NOMO-1 treated with dmso at 0.1 percent for 144 hours (cell line): ENCODE measurements around the gene NRP1.

Experiments
- DNase-seq: peaks from one replicate; lab custom pipeline; 2025; ENCODE audit not compliant: unreplicated experiment; lab: John Stamatoyannopoulos, UW

The NRP1 gene

DNA sequence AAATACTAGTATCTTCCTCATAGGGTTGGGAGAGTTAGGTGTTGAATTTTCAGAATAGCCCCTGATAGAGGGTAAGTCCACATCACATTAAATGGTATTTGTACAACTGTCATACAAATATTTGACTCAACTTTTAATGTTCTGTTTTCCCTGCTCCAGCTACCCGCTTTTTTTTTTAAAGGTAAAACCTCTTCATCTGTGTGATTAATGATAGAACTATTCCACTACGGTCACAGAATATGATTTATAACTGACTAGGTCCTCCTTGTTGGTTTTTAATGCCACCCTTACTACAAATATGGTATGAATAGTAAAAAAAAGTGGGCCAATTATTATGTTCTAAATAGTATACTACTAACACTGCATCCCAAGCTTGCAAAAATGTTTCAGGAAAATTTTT is 15.6 kb upstream of the NRP1 start:
- DNase-seq: no peak

GRCh38 chr10:33349268-33349667 is 14.8 kb upstream of the NRP1 start:
- DNase-seq: no peak

DNA sequence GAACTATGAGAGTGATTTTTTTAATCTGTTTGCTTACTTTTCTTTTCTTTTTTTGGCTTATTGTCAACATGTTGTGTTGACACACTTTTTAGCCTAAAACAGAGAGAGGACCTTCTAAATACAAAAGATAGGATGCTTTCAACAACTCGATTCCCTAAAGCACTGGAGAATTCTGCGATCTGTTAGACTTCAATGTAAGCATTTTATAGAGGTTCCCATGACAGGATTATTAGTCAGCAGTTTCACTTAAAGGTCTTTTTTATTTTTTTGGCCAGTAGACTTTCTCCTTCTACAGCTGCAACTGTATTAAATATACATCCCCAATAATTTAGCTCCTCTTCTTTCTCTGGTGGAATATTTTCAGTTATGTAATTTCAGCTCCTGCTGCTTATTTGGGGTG is 12.7 kb upstream of the NRP1 start:
- DNase-seq: no peak

GRCh38 chr10:33345236-33345635 is 10.8 kb upstream of the NRP1 start:
- no peak for DNase-seq

GRCh38 chr10:33344676-33345075 is 10.2 kb upstream of the NRP1 start:
- no peak for DNase-seq

- DNase-seq: no peak
These were observed 7.2 kb upstream of the NRP1 start for GRCh38 chr10:33341637-33342036.

- no peak for DNase-seq
These were observed 3.0 kb upstream of the NRP1 start for GRCh38 chr10:33337326-33337957.

GRCh38 chr10:33336582-33337325 is 2.3 kb upstream of the NRP1 start:
- DNase-seq: no peak

DNA sequence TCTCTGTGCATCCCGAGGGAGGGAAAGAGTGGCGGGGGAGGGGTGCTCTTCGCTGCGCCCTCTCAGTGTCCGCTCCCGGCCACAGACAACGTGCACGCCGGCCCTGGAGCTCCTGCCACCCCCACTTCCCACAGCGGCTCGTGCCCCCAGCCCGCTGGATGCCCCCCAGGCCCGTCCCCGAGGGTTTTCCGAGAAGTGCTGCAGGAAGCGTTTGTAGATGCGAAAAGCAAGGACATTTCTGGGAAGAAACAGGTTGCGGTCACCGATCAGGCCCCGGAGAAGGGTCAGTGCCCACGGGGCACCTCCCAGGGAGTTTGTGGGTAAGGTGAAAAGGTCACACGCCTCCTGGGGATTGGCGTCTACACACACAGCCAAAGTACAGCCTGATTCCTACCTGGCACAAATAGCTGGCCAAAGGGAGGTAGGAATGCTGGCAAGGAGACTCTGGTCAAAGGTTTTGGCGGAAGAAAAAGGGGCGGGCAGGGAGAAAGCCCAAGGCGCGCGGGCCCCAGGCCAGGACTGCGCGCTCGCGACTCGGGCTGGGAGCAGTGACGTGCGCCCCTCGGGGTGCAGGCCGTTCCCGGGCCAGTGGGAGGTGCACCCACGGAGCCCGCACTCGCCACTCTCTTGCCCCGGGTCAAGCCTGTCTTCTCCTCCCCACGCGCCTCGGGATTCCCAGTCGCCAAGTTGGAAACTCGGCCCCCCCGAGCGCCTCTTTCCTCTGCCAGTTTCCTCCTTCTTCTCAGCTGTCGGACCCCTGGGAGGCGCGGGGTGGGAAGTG is 1.5 kb upstream of the NRP1 start:
- DNase-seq: no peak

GRCh38 chr10:33335551-33335800 is 1.0 kb upstream of the NRP1 start:
- DNase-seq: no peak

DNA sequence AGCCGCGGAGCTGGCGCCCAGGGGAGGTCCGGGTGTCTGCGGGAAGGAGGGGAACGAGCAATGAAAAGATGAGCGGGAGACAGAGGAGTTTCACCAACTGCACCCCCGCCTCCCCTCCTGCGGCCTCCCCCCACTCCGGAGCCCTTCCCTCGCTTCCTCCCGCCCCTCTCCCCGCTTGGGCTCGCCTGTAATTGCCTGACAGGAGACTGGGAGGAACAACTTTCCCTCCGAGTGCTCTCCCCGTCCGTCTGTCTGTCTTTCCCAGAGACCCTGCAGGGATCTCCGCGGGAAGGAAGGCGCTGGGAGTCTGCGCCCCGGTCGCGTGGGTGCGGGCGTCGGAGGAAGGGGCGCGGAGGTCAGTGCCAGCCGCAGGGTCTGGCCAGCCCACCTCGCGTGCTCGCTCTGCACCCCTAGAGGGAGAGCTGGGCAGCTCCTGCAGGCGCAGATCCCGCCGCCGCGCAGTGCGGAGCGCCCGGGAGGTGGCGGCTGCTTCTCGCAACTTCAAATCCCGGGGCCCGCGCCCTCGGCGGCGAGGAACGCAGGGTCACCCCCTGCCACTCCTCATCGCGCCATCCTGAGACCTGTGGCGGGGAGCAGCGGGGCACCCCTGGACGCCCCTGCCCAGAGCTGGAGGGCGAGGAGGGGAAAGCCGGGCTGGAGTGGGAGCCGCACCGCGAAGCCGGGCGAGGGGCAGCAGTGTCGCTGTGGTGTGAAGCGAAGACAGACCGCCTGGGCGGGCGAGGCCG is 511 bp upstream of the NRP1 start:
- peak; percentile 45 for DNase-seq

DNA sequence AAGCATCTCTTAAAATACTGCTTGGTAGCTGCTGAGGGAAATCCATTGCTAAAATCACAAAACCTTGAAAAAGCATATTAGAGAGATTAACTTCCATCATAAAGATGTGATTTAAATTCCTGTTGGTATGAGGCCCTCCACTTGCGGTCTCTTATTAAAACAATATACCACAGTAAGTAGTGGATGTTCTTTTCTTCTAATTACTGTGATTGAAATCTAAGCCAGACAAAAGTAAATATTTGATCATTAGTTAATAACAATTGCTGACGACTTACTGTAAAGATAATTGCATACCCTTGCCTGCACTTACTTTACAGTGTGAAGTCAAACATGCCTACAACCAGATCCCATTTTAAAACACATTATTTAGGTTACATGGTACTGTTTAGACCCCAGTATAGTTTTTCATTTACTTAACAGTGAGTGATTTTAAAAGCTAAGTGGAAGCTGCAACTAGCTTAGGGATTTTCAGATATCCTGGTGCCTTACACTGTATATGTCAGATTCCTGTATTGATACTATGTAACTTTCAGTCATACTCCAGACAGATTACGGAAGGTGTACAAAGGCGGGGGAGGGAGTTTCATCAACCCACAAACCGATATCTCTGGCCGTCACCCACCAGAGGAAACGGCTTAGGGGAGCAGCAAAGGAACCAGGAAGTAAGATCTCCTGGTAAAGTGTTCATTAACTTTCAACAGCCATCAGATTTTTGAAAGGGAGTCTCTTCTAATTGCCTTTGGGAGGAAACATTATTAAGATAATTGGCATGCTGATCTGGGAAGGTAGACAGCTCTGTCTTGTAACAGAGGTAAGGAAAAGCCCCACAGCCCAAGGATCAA is 986 bp downstream of the NRP1 start:
- peak; percentile 25 for DNase-seq

- DNase-seq: no peak
These were observed 2.0 kb downstream of the NRP1 start for GRCh38 chr10:33332183-33333065.

DNA sequence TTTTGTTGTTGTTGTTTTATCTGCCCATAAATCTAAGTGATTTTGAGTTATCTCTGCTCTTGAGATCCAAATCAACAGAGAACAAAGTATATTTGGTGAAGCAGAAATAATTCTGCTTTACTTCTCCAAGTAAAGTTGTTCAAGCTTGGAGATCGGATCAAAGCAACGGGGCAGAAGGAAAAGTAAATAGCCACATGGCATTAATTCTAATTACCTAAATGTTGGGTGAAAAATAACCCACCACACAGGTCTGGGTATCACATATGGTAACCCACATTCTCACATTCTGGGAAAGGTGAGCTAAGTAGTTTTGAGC is 3.1 kb downstream of the NRP1 start:
- no peak for DNase-seq

- DNase-seq: peak; percentile 22
These were observed 3.7 kb downstream of the NRP1 start for GRCh38 chr10:33330543-33331378.

DNA sequence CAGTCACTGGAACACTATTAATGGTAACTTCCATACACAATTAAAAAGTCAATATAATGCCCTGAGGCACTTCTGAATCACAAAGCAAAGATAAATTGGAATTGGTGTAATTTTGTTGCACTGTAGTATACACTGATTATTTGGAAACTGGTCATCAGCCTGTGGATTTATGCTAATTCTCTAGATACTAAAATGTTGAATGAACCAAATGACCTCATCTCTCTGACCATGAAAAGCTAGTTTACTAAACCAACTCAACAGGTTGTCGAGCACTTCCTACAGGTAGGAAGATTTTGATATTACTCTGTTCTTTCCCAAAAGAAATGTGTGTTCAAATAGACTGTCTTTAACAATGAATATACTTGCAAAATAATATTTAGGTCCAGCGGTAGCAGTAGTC is 5.3 kb downstream of the NRP1 start:
- DNase-seq: no peak

DNA sequence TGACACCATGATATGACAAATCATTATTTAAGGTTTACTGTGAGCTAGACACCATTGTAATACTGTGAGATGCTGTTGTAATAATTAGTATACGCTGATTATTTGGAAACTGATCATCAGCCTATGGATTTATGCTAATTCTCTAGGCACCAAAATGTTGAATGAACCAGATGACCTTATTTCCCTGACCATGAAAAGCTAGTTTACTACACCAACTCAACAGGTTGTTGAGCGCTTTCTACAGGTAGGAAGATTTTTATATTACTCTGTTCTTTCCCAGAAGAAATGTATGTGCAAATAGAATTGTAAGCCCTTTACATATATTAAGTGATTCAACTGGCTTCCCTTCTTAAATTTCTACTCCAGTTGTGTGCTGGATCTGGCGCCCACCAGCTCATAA is 6.2 kb downstream of the NRP1 start:
- DNase-seq: no peak

DNA sequence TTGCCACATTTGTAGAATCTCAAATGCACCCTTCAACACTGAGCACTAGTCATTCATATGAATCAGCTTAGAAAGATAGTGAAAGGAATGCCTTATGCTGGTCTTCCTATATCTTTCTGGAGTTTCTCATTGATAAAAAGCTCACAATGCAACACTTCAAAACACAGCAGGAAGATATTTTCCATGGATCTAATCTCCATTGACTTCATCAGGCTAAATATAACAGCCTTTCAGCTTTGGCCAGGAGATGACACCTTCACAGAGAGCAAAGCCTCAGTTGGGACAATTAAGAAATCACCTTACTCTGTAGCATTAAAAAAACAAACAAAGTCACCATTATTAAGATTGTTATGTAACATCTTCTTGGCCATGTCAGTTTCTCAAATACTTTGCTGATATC is 6.7 kb downstream of the NRP1 start:
- no peak for DNase-seq

GRCh38 chr10:33326933-33327332 is 7.5 kb downstream of the NRP1 start:
- DNase-seq: no peak
